Smooth muscle cell (in vitro differentiated cells): ENCODE measurements around the gene STK24. TPM values are rescaled to one million over a fixed set of nuclear protein-coding genes. Genes with fewer than 3 reads are reported as not detected.

ENCODE experiments used
- DNase-seq: peaks from one replicate; lab custom pipeline; 2025; ENCODE audit not compliant: unreplicated experiment; lab: John Stamatoyannopoulos, UW
- H2AFZ ChIP-seq: fragments of 200-600 bp; sonication (generic); 2 replicates; pipeline ENCODE4 v1.6.0; 2016; ENCODE audit warnings: antibody characterized with exemption, low read depth, mild to moderate bottlenecking
- H3F3A ChIP-seq: fragments of 200-600 bp; sonication (generic); 2 replicates; pipeline ENCODE4 v1.6.0; 2017; ENCODE audit warnings: antibody characterized with exemption, low read depth
- H3K27ac ChIP-seq: fragments of 200-600 bp; sonication (generic); 2 replicates; pipeline ENCODE4 v1.5.1; 2016; ENCODE audit warnings: low read depth, mild to moderate bottlenecking
- H3K27me3 ChIP-seq: fragments of 200-600 bp; sonication (generic); 2 replicates; pipeline ENCODE4 v1.6.1; 2016; ENCODE audit warnings: low read depth, mild to moderate bottlenecking
- H3K36me3 ChIP-seq: fragments of 200-600 bp; sonication (generic); 2 replicates; pipeline ENCODE4 v1.5.1; 2016; ENCODE audit warnings: low read depth
- H3K4me1 ChIP-seq: fragments of 200-600 bp; sonication (generic); 2 replicates; pipeline ENCODE4 v1.5.1; 2016; ENCODE audit warnings: low read depth
- H3K4me2 ChIP-seq: fragments of 200-600 bp; sonication (generic); 2 replicates; pipeline ENCODE4 v1.6.0; 2016; ENCODE audit warnings: mild to moderate bottlenecking
- H3K4me3 ChIP-seq: fragments of 200-600 bp; sonication (generic); 2 replicates; pipeline ENCODE4 v1.5.1; 2016; ENCODE audit warnings: mild to moderate bottlenecking
- H3K79me2 ChIP-seq: fragments of 200-600 bp; sonication (generic); 2 replicates; pipeline ENCODE4 v1.6.0; 2016; ENCODE audit warnings: low read depth, mild to moderate bottlenecking
- H3K9ac ChIP-seq: fragments of 200-600 bp; sonication (generic); 2 replicates; pipeline ENCODE4 v1.6.0; 2016; ENCODE audit warnings: low read depth
- H3K9me3 ChIP-seq: fragments of 200-600 bp; sonication (generic); replicated peaks from 2 replicates; pipeline ENCODE4 v1.5.1; 2016; ENCODE audit warnings: low read depth
- H4K20me1 ChIP-seq: fragments of 200-600 bp; sonication (generic); 2 replicates; pipeline ENCODE4 v1.6.0; 2016; ENCODE audit warnings: low read depth
- CTCF ChIP-seq: fragments of 200-600 bp; sonication (generic); IDR thresholded peaks from 2 replicates; pipeline ENCODE4 v1.5.1; 2017; ENCODE audit warnings: borderline replicate concordance, mild to moderate bottlenecking, antibody characterized with exemption; ENCODE audit not compliant: insufficient read depth, poor library complexity, severe bottlenecking
- WGBS: methylation state at CpG from one replicate; pipeline ENCODE4 v1.1.7; 2016; ENCODE audit warnings: low lambda C conversion rate; 5-methylcytosine and 5-hydroxymethylcytosine counted together
- polyA plus RNA-seq: library from polyadenylated mRNA; unstranded; fragments of >200 nt; fragmentation: Nextera tagmentation; extraction: Ambion mirVana; gene quantifications from 2 replicates; pipeline ENCODE4 v1.2.1, GENCODE V29; 2016
- total RNA-seq: library from RNA; depleted of rRNA; stranded (reverse); fragments of >200 nt; gene quantifications from 2 replicates; pipeline ENCODE4 v1.2.3, GENCODE V29; 2014

The STK24 gene
- total and polyA plus RNA-seq, 2 experiments from 2014 or later, result 80.2 to 89.1 TPM

- no peak for TF ChIP-seq CTCF
- no peaks in the 10 kb centered on the region for H3K27me3 ChIP-seq
- 91% methylated on average over 9 of the region's 9 CpGs for WGBS
- H3K9ac ChIP-seq, result no peak overlapping the region
- peaks cover 43% of the 10 kb centered on the region for H3K4me1 ChIP-seq
- H3K4me2 ChIP-seq, result no peak overlapping the region
- H2AFZ ChIP-seq, result no peak overlapping the region
- peaks cover 8% of the 10 kb centered on the region for H3F3A ChIP-seq
- H3K27ac ChIP-seq, result no peak overlapping the region
- H4K20me1 ChIP-seq, result peaks cover 81% of the 10 kb centered on the region
- no peaks in the 10 kb centered on the region for H3K9me3 ChIP-seq
- no peak overlapping the region for H3K4me3 ChIP-seq
- H3K36me3 ChIP-seq, result no peaks in the 10 kb centered on the region
- H3K79me2 ChIP-seq, result peaks cover 98% of the 10 kb centered on the region
- DNase-seq, result no peak
These were observed 86.6 kb downstream of the STK24 start for GRCh38 chr13:98490195-98490836.

- no peak overlapping the region for H2AFZ ChIP-seq
- peaks cover 91% of the 10 kb centered on the region for H3K79me2 ChIP-seq
- H3K27me3 ChIP-seq, result no peaks in the 10 kb centered on the region
- peaks cover 40% of the 10 kb centered on the region for H3K4me1 ChIP-seq
- H3F3A ChIP-seq, result peaks cover 7% of the 10 kb centered on the region
- no peak overlapping the region for H3K4me3 ChIP-seq
- no peaks in the 10 kb centered on the region for H3K9me3 ChIP-seq
- H3K36me3 ChIP-seq, result no peaks in the 10 kb centered on the region
- no peak overlapping the region for H3K9ac ChIP-seq
- no peak overlapping the region for H3K27ac ChIP-seq
- TF ChIP-seq CTCF, result no peak
- DNase-seq, result no peak
- no peak overlapping the region for H3K4me2 ChIP-seq
- peaks cover 78% of the 10 kb centered on the region for H4K20me1 ChIP-seq
- 87% methylated on average over 8 of the region's 8 CpGs for WGBS
These were observed 87.3 kb downstream of the STK24 start for GRCh38 chr13:98489446-98490194.

- 89% methylated on average over 11 of the region's 11 CpGs for whole genome bisulfite sequencing
- no peaks in the 10 kb centered on the region for H3K27me3 ChIP-seq
- TF ChIP-seq CTCF, result no peak
- peak overlapping the region; percentile 7 for H3K27ac ChIP-seq
- no peak for DNase-seq
- no peak overlapping the region for H3K9ac ChIP-seq
- H3K4me1 ChIP-seq, result peaks cover 44% of the 10 kb centered on the region
- H2AFZ ChIP-seq, result no peak overlapping the region
- no peak overlapping the region for H3K4me2 ChIP-seq
- H3K9me3 ChIP-seq, result no peaks in the 10 kb centered on the region
- peaks cover 11% of the 10 kb centered on the region for H3F3A ChIP-seq
- H3K36me3 ChIP-seq, result no peaks in the 10 kb centered on the region
- H4K20me1 ChIP-seq, result peaks cover 83% of the 10 kb centered on the region
- H3K79me2 ChIP-seq, result peaks cover 87% of the 10 kb centered on the region
- H3K4me3 ChIP-seq, result no peak overlapping the region
These were observed 88.2 kb downstream of the STK24 start for GRCh38 chr13:98488736-98489135.
